ENCODE data around the gene ZNF585A.
"Not testable (repeated sequence)": the region's sequence is repeated elsewhere in the genome, so short reads cannot be mapped to it uniquely, and the experiment has no call there.

The ZNF585A gene

DNA sequence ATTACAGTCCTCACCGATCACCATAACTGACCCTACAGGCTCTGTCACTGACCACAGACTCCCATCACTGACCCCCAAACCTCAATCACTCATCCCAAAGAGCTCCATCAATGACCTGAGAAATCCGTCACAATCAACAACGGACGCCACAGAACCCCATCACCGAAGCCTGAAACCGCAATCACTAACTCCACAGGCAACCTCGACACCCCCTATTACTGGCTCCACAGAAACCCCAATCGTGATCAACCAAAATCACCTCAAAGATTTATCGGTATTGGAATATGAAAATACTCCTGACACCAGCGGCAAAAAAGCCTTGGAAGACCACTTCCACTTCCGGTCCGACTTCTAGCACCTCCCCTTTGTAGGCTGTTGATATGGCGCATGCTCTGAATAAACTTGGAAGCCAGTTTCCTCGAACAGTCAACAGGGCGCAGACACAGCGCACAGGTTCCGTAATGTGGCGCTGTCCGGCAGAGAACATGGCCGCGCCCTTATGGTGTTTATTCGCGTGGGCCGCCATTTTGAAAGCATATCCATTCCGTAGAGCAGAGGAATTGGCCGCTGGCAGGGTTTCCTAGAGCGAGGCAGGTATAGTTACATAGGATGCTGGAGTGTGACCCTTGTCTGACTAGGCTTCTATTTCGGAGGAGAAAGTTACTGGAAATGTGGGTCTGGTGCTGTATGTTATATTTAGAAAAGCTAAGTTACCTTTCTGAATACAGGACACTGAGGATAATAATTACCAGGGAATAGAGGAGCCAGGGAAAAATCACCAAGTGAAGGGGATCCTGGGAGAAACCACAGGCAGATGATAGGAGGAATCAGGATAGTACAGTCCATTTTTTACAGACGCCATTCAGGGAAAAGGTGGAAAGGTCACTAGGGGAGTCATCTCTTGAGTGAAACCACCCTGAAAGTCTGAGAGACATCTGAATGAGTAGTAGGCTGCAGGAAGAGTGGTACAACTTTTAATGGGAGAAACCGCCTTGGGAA is at the start of gene ZNF585A:
ZNF585A (minus strand) TSS at position 328 of the 999 bp plus-strand sequence. CDS start 2,785 bp downstream, outside the sequence.
- peak; percentile 94 to 95 for DNase-seq

DNA sequence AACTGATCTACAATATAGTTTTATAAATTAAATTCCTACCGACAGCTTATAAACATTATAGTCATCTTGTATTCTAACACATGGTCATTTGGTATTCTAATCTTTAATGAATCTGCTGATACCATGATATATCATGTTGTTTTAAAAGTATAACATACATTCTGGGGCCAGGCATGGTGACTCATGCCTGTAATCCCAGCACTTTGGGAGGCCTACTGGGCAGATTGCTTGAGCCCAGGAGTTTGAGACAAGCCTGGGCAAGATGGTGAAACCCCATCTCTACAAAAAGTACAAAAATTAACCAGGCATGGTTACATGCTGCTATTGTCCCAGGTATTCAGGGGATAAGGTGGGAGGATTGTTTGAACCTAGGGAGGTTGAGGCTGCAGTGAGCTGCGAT is 48.6 kb upstream of the ZNF585A start:
- no peak for DNase-seq

DNA sequence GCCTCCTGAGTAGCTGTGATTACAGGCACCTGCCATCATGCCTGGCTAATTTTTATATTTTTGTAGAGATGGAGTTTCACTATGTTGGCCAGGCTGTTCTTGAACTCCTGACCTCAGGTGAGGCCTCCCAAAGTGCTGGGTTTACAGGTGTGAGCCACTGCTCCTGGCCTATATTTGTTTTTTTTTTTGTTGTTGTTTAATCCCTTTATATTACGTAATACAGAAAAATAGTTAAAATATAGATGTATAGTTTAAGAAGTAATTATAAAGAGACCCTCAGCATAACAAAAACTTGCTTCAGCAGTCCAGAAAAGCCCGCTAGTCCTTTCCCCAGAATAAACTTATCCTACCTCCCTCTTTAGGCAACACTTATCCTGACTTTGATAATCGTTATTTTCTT is 47.9 kb upstream of the ZNF585A start:
- DNase-seq = no peak

DNA sequence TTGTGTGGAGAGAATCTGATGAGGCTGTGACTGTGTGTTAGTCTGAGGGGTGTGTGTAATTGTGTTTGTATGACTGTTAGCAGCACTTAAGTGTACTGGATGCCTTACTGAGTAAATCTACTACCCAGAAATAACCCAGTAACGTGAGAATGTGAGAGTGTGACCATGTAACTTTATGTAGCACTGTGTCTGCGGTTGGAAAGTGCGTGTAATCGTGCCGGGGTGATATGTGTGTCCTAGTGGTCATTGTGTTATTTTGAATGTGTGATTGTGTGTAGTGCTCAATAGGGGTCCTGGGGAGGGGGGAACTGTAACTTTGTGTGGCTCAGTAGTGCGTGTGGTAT is 46.1 kb upstream of the ZNF585A start:
- DNase-seq = no peak

DNA sequence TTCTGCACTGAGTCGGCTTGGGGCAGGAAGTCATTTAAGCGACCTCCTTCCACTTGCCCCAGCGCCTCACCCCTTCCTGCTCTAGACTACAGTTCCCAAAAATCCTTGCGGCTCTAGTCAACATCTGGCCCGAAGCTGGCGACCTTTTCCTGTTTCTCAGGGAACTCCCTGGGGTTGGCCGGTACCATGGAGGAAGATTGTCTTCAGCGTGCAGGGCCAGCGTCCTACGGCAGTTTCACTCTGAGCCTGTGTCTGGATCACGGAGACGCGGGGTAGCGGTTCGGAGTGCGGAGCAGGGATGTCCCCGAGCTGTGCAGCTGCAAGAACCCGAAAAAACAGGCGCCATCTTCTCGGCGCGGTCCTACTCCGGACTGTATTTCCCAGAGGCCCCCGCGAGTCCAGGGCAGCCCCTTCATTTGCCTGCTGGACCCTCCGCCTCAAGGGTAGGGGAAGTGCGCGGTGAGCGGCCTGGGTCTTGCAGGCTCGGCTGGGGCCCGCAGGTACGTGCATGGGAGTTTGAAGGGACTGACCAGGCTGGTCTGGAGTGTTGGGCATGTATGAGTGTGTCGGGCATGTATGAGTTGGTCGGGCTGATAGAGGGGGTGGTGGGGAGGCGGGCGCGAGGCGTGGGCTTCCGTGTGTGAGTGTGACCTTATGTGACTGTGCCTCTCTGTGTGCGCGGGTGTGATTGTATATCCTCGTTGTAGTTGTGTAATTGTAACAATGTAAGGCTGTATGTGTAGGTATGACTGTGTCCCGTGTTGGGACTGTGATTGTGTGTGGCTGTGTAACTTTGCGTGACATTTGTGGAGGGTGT is 45.5 kb upstream of the ZNF585A start, which contains the start of gene ZNF383:
ZNF383 (plus strand) TSS at position 440 of the 817 bp plus-strand sequence. CDS start 12,240 bp downstream, outside the sequence.
- DNase-seq = peak; percentile 82 to 84

DNA sequence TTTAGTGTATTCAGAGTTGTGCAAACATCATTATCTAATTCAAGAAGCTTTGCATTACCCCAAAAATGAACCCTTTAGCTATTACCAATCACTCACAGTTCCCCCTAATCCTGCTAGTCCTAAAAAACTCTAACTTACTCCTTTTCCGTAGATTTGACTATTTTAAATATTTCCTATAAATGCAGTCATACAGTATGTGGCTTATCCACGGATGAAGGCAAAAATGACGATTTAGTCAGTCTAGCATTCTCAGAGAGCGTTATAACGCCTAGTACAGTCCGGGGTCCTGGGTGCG is 44.9 kb upstream of the ZNF585A start:
- DNase-seq = no peak

DNA sequence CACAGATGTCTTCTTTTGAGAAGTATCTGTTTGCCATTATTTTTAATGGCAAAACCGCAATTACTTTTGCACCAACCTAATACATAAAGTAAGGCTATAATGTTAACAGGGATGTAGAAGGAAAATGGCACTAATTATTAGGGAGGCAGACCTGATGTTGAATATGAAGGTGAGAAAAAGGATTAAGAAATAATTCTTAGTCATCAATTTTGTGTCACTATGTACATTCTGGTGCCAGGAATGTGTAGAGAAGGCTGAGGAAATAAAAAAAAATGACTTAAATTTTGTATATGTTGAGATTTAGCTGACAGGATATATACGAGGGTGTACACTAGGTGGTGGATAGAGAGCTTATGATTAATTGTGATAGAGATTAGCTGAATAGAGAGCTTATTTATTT is 25.3 kb upstream of the ZNF585A start:
- DNase-seq = no peak

DNA sequence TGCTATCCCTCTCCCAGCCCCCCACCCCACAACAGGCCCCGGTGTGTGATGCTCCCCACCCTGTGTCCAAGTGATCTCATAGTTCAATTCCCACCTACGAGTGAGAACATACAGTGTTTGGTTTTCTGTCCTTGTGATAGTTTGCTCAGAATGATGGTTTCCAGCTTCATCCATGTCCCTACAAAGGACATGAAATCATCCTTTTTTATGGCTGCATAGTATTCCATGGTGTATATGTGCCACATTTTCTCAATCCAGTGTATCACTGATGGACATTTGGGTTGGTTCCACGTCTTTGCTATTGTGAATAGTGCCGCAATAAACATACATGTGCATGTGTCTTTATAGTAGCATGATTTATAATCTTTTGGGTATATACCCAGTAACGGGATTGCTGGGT is 24.6 kb upstream of the ZNF585A start:
- not testable (repeated sequence) for DNase-seq

DNA sequence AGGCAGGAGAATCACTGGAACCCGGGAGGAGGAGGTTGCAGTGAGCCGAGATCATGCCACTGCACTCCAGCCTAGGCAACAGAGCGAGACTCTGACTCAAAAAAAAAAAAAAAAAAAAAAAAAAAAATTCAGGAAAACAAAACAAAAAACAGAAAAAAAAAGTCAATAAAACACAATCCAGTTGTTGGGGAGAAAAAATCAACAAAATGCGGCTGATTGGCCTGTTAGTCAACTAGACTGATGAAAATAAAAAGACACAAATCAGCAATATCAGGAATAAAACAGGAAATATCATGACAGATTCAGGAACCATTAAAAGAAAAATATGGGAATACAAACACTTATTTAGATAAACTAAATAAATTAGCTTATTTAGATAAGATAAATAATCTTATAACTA is 22.8 kb upstream of the ZNF585A start:
- not testable (repeated sequence) for DNase-seq

DNA sequence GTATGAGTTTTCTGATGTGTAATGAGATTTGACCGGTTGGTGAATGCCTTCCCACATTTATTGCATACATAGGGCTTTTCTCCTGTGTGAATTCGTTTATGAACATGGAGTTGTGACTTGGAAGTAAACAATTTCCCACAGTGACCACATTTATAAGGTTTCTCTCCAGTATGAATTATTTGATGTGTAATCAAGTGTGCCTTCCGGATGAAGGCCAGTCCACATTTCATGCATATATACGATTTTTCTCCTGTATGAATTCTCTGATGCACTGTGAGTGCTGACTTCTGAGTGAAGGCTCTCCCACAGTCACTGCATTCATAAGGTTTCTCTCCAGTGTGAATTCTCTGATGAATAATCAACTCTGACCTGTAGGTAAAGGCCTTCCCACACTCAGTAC is 13.6 kb upstream of the ZNF585A start:
- DNase-seq = not testable (repeated sequence)

DNA sequence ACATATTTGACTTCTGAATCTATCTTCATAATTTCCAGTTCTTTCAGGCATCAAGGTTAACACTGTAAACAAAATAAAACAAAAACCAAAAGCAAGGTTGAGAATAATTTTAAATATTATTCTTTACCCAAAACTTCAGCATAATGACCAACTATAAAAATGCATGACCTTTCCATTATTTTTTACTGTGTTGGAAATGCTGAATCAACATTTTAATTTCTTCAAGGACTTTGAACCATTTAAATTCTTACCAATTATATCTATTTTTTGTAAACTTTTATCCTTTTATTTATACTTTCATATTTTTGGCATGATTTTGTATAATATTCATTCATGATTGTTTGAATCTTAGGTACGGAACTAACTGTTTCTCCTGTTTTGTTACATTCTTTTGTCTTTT is 6.9 kb downstream of the ZNF585A start:
- DNase-seq = no peak

DNA sequence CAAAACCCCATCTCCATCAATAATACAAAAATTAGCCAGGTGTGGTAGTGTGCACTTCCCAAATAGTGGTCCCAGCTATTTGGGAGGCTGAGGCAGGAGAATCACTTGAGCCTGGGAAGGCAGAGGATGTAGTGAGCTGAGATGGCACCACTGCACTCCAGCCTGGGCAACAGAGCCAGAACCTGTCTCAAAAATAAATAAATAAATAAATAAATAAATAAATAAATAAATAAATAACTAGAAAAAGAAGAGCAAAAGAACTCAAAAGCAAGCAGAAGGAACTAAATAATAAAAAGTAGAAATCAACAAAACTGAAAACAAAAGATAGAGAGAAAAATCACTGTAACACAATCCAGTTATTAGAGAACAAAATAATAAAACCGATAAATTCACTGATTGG is 12.3 kb downstream of the ZNF585A start:
- DNase-seq = no peak

DNA sequence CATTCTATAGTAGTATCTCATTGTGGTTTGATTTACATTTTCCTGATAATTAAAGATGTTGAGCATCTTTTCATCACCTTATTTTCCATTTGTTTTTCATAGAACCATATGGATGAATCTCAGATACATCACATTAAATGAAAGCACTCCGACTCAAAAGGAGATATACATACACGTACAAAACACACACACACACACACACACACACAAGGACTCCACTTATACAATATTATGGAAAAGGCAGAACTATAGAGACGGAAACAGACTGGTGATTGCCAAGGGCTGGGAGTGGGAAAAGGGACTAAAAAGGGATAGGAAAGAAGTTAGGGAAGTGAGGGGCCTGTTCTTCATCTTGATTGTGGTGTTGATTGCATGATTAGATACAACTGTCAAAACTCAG is 24.3 kb downstream of the ZNF585A start:
- no peak for DNase-seq

DNA sequence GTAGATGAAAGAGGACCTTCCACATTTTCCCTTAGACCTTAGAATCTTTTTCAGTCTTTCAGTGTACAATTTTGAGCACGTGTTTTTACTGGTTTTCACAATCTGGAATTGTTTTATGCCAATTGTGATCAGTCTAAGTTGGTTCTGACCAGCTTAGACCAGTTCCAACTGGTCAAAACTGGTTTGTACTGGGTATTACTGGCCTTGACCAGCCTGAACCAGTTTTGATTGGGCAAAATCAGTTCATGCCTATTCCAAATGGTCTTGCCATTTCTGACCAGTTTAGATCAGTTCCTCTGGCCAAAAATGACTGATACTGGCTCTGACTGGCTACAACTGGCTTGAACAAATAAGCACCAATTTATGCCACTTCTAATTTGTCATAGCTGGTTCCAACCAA is 36.4 kb downstream of the ZNF585A start:
- DNase-seq = no peak

DNA sequence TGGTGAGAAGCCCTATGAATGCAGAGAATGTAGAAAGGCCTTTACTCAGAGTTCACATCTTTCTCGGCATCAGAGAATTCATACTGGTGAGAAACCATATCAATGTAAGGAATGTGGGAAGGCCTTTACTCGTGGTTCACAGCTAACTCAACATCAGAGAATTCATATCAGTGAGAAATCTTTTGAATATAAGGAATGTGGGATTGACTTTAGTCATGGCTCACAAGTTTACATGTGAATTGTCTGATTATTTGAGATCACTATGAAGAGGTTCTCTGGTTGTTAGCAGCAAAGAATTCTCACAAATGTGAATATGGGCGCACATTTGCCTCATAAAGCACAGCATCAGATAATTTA is 43.7 kb downstream of the ZNF585A start:
- DNase-seq = no peak

DNA sequence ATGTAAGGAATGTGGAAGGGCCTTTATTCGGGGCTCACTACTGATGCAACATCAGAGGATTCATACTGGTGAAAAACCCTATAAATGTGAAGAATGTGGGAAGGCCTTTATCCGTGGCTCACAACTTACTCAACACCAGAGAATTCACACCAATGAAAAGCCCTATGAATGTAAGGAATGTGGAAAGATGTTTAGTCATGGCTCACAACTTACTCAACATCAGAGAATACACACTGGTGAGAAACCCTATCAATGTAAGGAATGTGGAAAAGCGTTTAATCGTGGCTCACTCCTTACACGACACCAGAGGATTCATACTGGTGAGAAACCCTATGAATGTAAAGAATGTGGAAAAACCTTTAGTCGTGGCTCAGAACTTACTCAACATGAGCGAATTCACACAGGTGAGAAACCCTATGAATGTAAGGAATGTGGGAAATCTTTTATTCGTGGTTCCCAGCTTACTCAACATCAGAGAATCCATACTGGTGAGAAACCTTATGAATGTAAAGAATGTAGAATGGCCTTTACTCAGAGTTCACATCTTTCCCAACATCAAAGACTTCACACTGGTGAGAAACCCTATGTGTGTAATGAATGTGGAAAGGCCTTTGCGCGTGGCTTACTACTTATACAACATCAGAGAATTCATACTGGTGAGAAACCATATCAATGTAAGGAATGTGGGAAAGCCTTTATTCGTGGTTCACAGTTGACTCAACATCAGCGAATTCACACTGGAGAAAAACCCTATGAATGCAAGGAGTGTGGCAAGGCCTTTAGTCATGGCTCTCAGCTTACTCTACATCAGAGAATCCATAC is 44.3 kb downstream of the ZNF585A start:
- no peak for DNase-seq

DNA sequence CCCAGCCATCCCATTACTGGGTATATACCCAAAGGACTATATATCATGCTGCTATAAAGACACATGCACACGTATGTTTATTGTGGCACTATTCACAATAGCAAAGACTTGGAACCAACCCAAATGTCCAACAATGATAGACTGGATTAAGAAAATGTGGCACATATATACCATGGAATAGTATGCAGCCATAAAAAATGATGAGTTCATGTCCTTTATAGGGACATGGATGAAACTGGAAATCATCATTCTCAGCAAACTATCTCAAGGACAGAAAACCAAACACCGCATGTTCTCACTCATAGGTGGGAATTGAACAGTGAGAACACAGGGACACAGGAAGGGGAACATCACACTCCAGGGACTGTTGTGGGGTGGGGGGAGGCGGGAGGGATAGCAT is 50.4 kb downstream of the ZNF585A start:
- DNase-seq = not testable (repeated sequence)

DNA sequence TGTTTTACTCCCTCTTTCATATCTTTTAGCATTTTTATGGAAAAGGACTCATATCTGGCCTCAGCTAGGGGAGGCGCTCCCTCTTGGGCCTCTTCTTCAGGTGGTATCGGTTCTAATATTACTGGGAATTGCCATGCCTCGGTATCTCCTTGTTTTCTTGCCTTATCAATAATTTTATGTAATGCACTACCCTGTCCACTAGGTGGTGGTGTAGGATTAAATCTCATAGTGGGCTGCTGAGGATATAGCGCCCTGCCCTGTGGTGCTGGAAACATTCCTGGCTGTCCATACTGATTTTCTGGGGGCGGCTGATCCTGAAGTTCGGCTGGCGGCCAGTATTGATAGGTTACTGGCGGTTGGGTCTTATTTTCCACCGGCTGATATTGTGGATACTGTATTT is 58.5 kb downstream of the ZNF585A start:
- peak in 1 of 2 donors; percentile 0 for DNase-seq

DNA sequence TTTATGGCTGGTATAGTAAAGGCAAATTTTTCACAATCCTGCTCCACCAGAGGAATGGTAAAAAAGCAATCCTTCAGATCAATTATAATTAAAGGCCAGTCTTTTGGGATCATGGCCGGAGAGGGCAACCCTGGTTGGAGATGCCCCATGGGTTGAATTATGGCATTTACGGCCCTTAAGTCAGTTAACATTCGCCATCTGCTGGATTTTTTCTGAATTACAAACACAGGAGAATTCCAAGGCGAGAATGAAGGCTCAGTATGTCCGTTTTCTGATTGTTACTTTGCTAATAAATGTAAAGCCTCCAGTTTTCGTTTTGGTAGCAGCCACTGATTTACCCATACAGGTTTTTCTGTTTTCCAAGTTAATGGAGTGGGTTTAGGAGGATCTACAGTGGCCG is 60.7 kb downstream of the ZNF585A start:
- DNase-seq = peak in 1 of 2 donors; percentile 5

DNA sequence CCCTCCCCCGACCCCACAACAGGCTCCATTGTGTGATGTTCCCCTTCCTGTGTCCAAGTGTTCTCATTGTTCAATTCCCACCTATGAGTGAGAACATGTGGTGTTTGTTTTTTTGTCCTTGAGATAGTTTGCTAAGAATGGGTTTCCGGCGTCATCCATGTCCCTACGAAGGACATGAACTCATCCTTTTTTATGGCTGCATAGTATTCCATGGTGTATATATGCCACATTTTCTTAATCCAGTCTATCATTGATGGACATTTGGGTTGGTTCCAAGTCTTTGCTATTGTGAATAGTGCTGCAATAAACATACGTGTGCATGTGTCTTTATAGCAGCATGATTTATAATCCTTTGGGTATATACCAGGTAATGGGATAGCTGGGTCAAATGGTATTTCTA is 68.4 kb downstream of the ZNF585A start:
- not testable (repeated sequence) for DNase-seq

DNA sequence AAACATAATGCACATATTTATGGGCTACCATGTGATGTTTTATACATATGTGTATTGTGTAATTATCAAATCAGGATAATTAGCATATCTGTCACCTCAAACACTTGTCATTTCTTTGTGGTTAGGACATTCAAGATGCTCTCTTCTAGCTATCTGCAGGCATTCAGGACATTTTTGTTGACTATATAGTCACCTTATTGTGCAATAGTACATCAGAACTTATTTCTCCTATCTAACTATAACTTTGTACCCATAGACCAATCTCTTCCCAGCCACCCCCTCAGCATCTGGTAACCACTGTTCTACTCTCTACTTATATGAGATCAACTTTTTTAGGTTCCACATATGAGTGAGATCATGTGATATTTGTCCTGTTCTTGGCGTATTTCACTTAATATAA is 73.9 kb downstream of the ZNF585A start:
- DNase-seq = no peak

DNA sequence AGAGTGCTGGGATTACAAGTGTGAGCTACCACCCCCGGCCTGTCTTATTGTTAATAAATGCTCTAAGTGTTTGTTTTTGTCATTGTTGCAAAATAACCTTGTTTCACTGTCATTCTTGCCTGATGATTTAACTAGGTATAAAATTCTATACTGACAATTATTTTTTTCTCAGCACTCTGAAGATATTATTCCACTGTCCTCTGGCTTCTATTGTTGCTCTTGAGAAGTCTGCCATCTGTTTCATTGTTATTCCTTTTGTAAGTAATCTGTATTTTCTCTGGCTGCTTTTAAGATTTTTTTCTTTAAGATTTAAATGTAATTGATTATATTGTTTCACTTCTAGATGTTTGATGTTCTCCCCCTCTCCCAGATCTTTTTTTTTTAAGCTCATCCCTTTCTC is 76.6 kb downstream of the ZNF585A start:
- no peak for DNase-seq
